GM23248 (cell line): ENCODE results near the gene ZDHHC11. TPM values are rescaled to one million over a fixed set of nuclear protein-coding genes. Genes with fewer than 3 reads are reported as not detected.
"Not testable (repeated sequence)": the region's sequence is repeated elsewhere in the genome, so short reads cannot be mapped to it uniquely, and the experiment has no call there.

Experiments
- DNase-seq: peaks from one replicate; pipeline ENCODE4 v3.0.0-alpha.2; 2015
- H2AFZ ChIP-seq: fragments of 200-600 bp; sonication (generic); 2 replicates; pipeline ENCODE4 v1.6.1; 2016; ENCODE audit warnings: antibody characterized with exemption
- H3F3A ChIP-seq: fragments of 200-600 bp; sonication (generic); 2 replicates; pipeline ENCODE4 v1.6.1; 2016; ENCODE audit warnings: mild to moderate bottlenecking, antibody characterized with exemption, mixed run types; ENCODE audit not compliant: insufficient read depth
- H3K27ac ChIP-seq: fragments of 200-600 bp; sonication (generic); 2 replicates; pipeline ENCODE4 v1.5.1; 2016; ENCODE audit warnings: mild to moderate bottlenecking
- H3K27me3 ChIP-seq: fragments of 200-600 bp; sonication (generic); replicated peaks from 2 replicates; pipeline ENCODE4 v1.6.1; 2016; ENCODE audit warnings: mild to moderate bottlenecking; ENCODE audit not compliant: insufficient read depth
- H3K36me3 ChIP-seq: fragments of 200-600 bp; sonication (generic); 2 replicates; pipeline ENCODE4 v1.6.1; 2016; ENCODE audit warnings: low read depth, mild to moderate bottlenecking
- H3K4me1 ChIP-seq: fragments of 200-600 bp; sonication (generic); 2 replicates; pipeline ENCODE4 v1.6.1; 2016; ENCODE audit warnings: mild to moderate bottlenecking; ENCODE audit not compliant: insufficient read depth
- H3K4me2 ChIP-seq: fragments of 200-600 bp; sonication (generic); one replicate; pipeline ENCODE4 v1.6.1; 2016; ENCODE audit warnings: mild to moderate bottlenecking; ENCODE audit not compliant: unreplicated experiment
- H3K4me3 ChIP-seq: fragments of 200-600 bp; sonication (generic); 2 replicates; pipeline ENCODE4 v1.5.1; 2016; ENCODE audit warnings: mild to moderate bottlenecking
- H3K79me2 ChIP-seq: fragments of 200-600 bp; sonication (generic); 2 replicates; pipeline ENCODE4 v1.6.1; 2016; ENCODE audit warnings: mild to moderate bottlenecking; ENCODE audit not compliant: insufficient read depth
- H3K9ac ChIP-seq: fragments of 200-600 bp; sonication (generic); 2 replicates; pipeline ENCODE4 v1.6.1; 2016; ENCODE audit warnings: mild to moderate bottlenecking
- H3K9me2 ChIP-seq: fragments of 200-600 bp; sonication (generic); 2 replicates; pipeline ENCODE4 v1.6.1; 2016; ENCODE audit warnings: mixed run types, mild to moderate bottlenecking, moderate library complexity; ENCODE audit not compliant: insufficient read depth
- H3K9me3 ChIP-seq: fragments of 200-600 bp; sonication (generic); one replicate; pipeline ENCODE4 v1.6.1; 2017; ENCODE audit warnings: low read depth
- H4K20me1 ChIP-seq: fragments of 200-600 bp; sonication (generic); 2 replicates; pipeline ENCODE4 v1.6.0; 2016; ENCODE audit not compliant: insufficient read depth
- EZH2 ChIP-seq: fragments of 200-600 bp; sonication (generic); IDR thresholded peaks from 2 replicates; pipeline ENCODE4 v1.6.1; 2018; ENCODE audit warnings: antibody characterized with exemption, mild to moderate bottlenecking; ENCODE audit not compliant: insufficient read depth, poor library complexity, severe bottlenecking
- EZH2phosphoT487 ChIP-seq: fragments of 200-600 bp; sonication (generic); IDR thresholded peaks from 2 replicates; pipeline ENCODE4 v1.6.1; 2018; ENCODE audit warnings: antibody characterized with exemption, moderate library complexity, mild to moderate bottlenecking, low read depth; ENCODE audit not compliant: insufficient read depth
- WGBS, 2 experiments: methylation state at CpG; one replicate each; pipeline ENCODE4 v1.1.6; 2015 to 2017; ENCODE audit warnings: low lambda C conversion rate in 2 of 2, low coverage in 1 of 2; ENCODE audit errors: missing lambda C conversion rate in 2 of 2; 5-methylcytosine and 5-hydroxymethylcytosine counted together
- in situ Hi-C: fragments of 300-500 bp; cut with MboI; formaldehyde crosslinking; loops from 2 replicates; pipeline ENCODE4 v1.15.0; 2020
- polyA plus RNA-seq: library from polyadenylated mRNA; unstranded; fragments of >200 nt; fragmentation: Nextera tagmentation; extraction: Ambion mirVana; gene quantifications from 2 replicates; pipeline ENCODE4 v1.2.1, GENCODE V29; 2016
- total RNA-seq: library from RNA; depleted of rRNA; stranded (reverse); fragments of >200 nt; shearing (Covaris generic); gene quantifications from 2 replicates; pipeline ENCODE4 v1.2.3, GENCODE V29; 2014

The ZDHHC11 gene
- total and polyA plus RNA-seq, 2 experiments from 2014 or later = 0.26 to 0.65 TPM

GRCh38 chr5:776862-777711, 73.7 kb downstream of the ZDHHC11 start:
- H3K9ac ChIP-seq = peak overlapping the region; percentile 37
- in situ Hi-C loops = no loop called here
- H2AFZ ChIP-seq = peak overlapping the region; percentile 85
- no peaks in the 10 kb centered on the region for H3K36me3 ChIP-seq
- peak; percentile 54 for DNase-seq
- 0 out of 2 replicates have a peak, but pooled peaks cover 13% of the 10 kb centered on the region for H3K27me3 ChIP-seq
- H3K4me3 ChIP-seq = peak overlapping the region; percentile 73
- H3F3A ChIP-seq = no peaks in the 10 kb centered on the region
- TF ChIP-seq EZH2 = no peak
- no peak for TF ChIP-seq EZH2phosphoT487
- no peaks in the 10 kb centered on the region for H3K79me2 ChIP-seq
- H3K4me2 ChIP-seq = peak overlapping the region; percentile 85
- no peak overlapping the region for H3K27ac ChIP-seq
- no peaks in the 10 kb centered on the region for H3K9me3 ChIP-seq
- H4K20me1 ChIP-seq = no peaks in the 10 kb centered on the region
- WGBS, 2 experiments = 7 to 8% methylated on average over 40 to 41 of the region's 42 CpGs
- H3K9me2 ChIP-seq = no peaks in the 10 kb centered on the region
- no peaks in the 10 kb centered on the region; the same call in 1 of the 2 replicates for H3K4me1 ChIP-seq

GRCh38 chr5:775961-776861, 74.6 kb downstream of the ZDHHC11 start:
- in situ Hi-C loops = no loop called here
- H3K9ac ChIP-seq = peak overlapping the region; percentile 37; the same call in 1 of the 2 replicates
- H2AFZ ChIP-seq = peak overlapping the region; percentile 85
- H3K27me3 ChIP-seq = 0 out of 2 replicates have a peak, but pooled peaks cover 13% of the 10 kb centered on the region
- H3K4me1 ChIP-seq = no peaks in the 10 kb centered on the region; the same call in 1 of the 2 replicates
- no peaks in the 10 kb centered on the region for H3K36me3 ChIP-seq
- H3K79me2 ChIP-seq = no peaks in the 10 kb centered on the region
- no peaks in the 10 kb centered on the region for H3F3A ChIP-seq
- H3K4me2 ChIP-seq = peak overlapping the region; percentile 85
- no peak overlapping the region for H3K27ac ChIP-seq
- H3K4me3 ChIP-seq = peak overlapping the region; percentile 73
- H3K9me2 ChIP-seq = no peaks in the 10 kb centered on the region
- WGBS, 2 experiments = 63 to 66% methylated on average over 17 to 19 of the region's 20 CpGs
- TF ChIP-seq EZH2phosphoT487 (no peak), EZH2 (no peak)
- no peaks in the 10 kb centered on the region for H4K20me1 ChIP-seq
- no peaks in the 10 kb centered on the region for H3K9me3 ChIP-seq
- no peak for DNase-seq

GRCh38 chr5:775595-775960, 75.2 kb downstream of the ZDHHC11 start:
- H3K4me2 ChIP-seq, H2AFZ ChIP-seq, in situ Hi-C loops, DNase-seq, H3F3A ChIP-seq, H3K79me2 ChIP-seq, H3K4me1 ChIP-seq, H3K9ac ChIP-seq, H4K20me1 ChIP-seq, H3K27ac ChIP-seq, H3K4me3 ChIP-seq, H3K36me3 ChIP-seq, H3K9me3 ChIP-seq, H3K9me2 ChIP-seq: not testable (repeated sequence)
- 77 to 80% methylated on average over 8 to 9 of the region's 9 CpGs for WGBS, 2 experiments
- 0 out of 2 replicates have a peak, but pooled peaks cover 13% of the 10 kb centered on the region for H3K27me3 ChIP-seq

- 0 out of 2 replicates have a peak, but pooled peaks cover 13% of the 10 kb centered on the region for H3K27me3 ChIP-seq
- H3K9me2 ChIP-seq, H3K36me3 ChIP-seq, H3F3A ChIP-seq, H3K4me2 ChIP-seq, H3K79me2 ChIP-seq, H2AFZ ChIP-seq, H3K27ac ChIP-seq, H3K9ac ChIP-seq, H3K9me3 ChIP-seq, H3K4me3 ChIP-seq, H3K4me1 ChIP-seq, DNase-seq, H4K20me1 ChIP-seq, in situ Hi-C loops: not testable (repeated sequence)
- 78 to 82% methylated on average over 17 to 18 of the region's 18 CpGs for WGBS, 2 experiments
Measured at GRCh38 chr5:774854-775505, 75.8 kb downstream of the ZDHHC11 start.

- H3K36me3 ChIP-seq, in situ Hi-C loops, H3K9me2 ChIP-seq, H4K20me1 ChIP-seq, H3K4me1 ChIP-seq, H3K9me3 ChIP-seq, H3K9ac ChIP-seq, H3K4me3 ChIP-seq, DNase-seq, H2AFZ ChIP-seq, H3K79me2 ChIP-seq, H3K4me2 ChIP-seq, H3K27ac ChIP-seq, H3F3A ChIP-seq: not testable (repeated sequence)
- H3K27me3 ChIP-seq = 0 out of 2 replicates have a peak, but pooled peaks cover 13% of the 10 kb centered on the region
- WGBS, 2 experiments = 75 to 80% methylated on average over 6 of the region's 6 CpGs
Measured at GRCh38 chr5:774304-774703, 76.5 kb downstream of the ZDHHC11 start.
